SH-SY5Y (cell line): ENCODE measurements around the gene CACNA1S.

ENCODE experiments used
- GATA2 ChIP-seq: IDR thresholded peaks from 2 replicates; pipeline ENCODE4 v1.6.1; 2011; ENCODE audit warnings: mild to moderate bottlenecking, low read depth, low read length
- GATA3 ChIP-seq: IDR thresholded peaks from 2 replicates; pipeline ENCODE4 v1.6.1; 2011; ENCODE audit warnings: low read depth, mild to moderate bottlenecking, low read length, moderate library complexity

Gene CACNA1S

GRCh38 chr1:201042779-201043461 lies 69.3 kb downstream of the CACNA1S start:
- TF ChIP-seq GATA3, result no peak
- no peak for TF ChIP-seq GATA2

GRCh38 chr1:201041011-201041410 lies 71.2 kb downstream of the CACNA1S start:
- TF ChIP-seq GATA2 (no peak), GATA3 (no peak)

- no peak for TF ChIP-seq GATA2
- TF ChIP-seq GATA3, result no peak
These were observed 72.3 kb downstream of the CACNA1S start for GRCh38 chr1:201039876-201040275.

GRCh38 chr1:201039418-201039817 lies 72.8 kb downstream of the CACNA1S start:
- no peak for TF ChIP-seq GATA2
- TF ChIP-seq GATA3, result no peak

- no peak for TF ChIP-seq GATA3
- no peak for TF ChIP-seq GATA2
These were observed 73.9 kb downstream of the CACNA1S start for GRCh38 chr1:201038186-201038876.

- no peak for TF ChIP-seq GATA3
These were observed 75.9 kb downstream of the CACNA1S start for GRCh38 chr1:201036188-201036842.

GRCh38 chr1:201034671-201035070 lies 77.6 kb downstream of the CACNA1S start:
- TF ChIP-seq GATA3 (no peak), GATA2 (no peak)

- TF ChIP-seq GATA3 (no peak), GATA2 (no peak)
These were observed 79.8 kb downstream of the CACNA1S start for GRCh38 chr1:201032408-201032807.

GRCh38 chr1:201028461-201028889 lies 83.8 kb downstream of the CACNA1S start:
- TF ChIP-seq GATA3 (no peak), GATA2 (no peak)

- TF ChIP-seq GATA2 (no peak), GATA3 (no peak)
These were observed 85.4 kb downstream of the CACNA1S start for GRCh38 chr1:201026836-201027235.

- TF ChIP-seq GATA3 (no peak), GATA2 (no peak)
These were observed 86.0 kb downstream of the CACNA1S start for GRCh38 chr1:201026234-201026633.

GRCh38 chr1:201025571-201026002 lies 86.6 kb downstream of the CACNA1S start:
- TF ChIP-seq GATA3 (no peak), GATA2 (no peak)

GRCh38 chr1:201024625-201024998 lies 87.6 kb downstream of the CACNA1S start:
- TF ChIP-seq GATA3, result no peak
- no peak for TF ChIP-seq GATA2

- TF ChIP-seq GATA2, result no peak
- no peak for TF ChIP-seq GATA3
These were observed 88.2 kb downstream of the CACNA1S start for GRCh38 chr1:201023920-201024624.

GRCh38 chr1:201023517-201023902 lies 88.7 kb downstream of the CACNA1S start, which contains the start of gene KIF21B:
TSS of gene KIF21B (minus strand) at chr1:201023714. CDS start at chr1:201023383, 331 bp downstream.
- no peak for TF ChIP-seq GATA2
- no peak for TF ChIP-seq GATA3
